Activated naive CD8-positive, alpha-beta T cell treated with anti-CD3 and anti-CD28 coated beads, Interleukin-2, amount 50 U/mL, for 24 hours (primary cell): ENCODE measurements around the gene PRDX6.
"Not testable (repeated sequence)": the region's sequence is repeated elsewhere in the genome, so short reads cannot be mapped to it uniquely, and the experiment has no call there.

Source experiments
- ATAC-seq: fragments of 150-1000 bp; cut with Tn5 transposase; one replicate; pipeline ENCODE4 v1.10.0; 2021
- DNase-seq: peaks from one replicate; pipeline ENCODE4 v3.0.0; 2021
- H3K27ac Mint-ChIP-seq: one replicate; pipeline ENCODE4 v1.8.0; 2021; ENCODE audit warnings: mild to moderate bottlenecking, mixed read lengths
- H3K27me3 Mint-ChIP-seq: one replicate; pipeline ENCODE4 v1.8.0; 2021; ENCODE audit warnings: mixed read lengths
- H3K36me3 Mint-ChIP-seq: one replicate; pipeline ENCODE4 v1.8.0; 2021; ENCODE audit warnings: low read depth, mixed read lengths
- H3K4me1 Mint-ChIP-seq: one replicate; pipeline ENCODE4 v1.8.0; 2021; ENCODE audit warnings: mixed read lengths
- H3K4me3 Mint-ChIP-seq: one replicate; pipeline ENCODE4 v1.8.0; 2021; ENCODE audit warnings: mild to moderate bottlenecking, moderate library complexity, mixed read lengths
- H3K9me3 Mint-ChIP-seq: one replicate; pipeline ENCODE4 v1.8.0; 2021; ENCODE audit warnings: mixed read lengths

PRDX6 gene

DNA sequence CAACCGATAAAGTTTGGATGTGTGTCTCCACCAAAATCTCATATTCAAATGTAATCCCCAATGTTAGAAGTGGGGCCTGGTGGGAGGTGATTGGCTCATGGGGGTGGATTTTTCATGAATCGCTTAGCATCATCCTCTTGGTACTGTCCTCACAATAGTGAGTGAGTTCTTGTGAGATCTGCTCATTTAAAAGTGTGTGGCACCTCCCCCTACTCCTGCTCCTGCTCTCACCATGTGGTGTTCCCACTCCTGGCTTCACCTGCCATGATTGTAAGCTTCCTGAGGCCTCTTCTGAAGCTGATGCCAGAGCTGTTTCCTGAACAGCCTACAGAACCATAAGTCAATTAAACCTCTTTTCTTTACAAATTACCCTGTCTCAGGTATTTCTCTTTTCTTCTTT, 28.2 kb upstream of the PRDX6 start:
- H3K27ac Mint-ChIP-seq = no peak overlapping the region
- no peaks in the 10 kb centered on the region for H3K27me3 Mint-ChIP-seq
- peaks cover 26% of the 10 kb centered on the region for H3K36me3 Mint-ChIP-seq
- no peak overlapping the region for H3K4me3 Mint-ChIP-seq
- no peak for DNase-seq
- H3K9me3 Mint-ChIP-seq = peaks cover 22% of the 10 kb centered on the region
- no peak for ATAC-seq
- peaks cover 12% of the 10 kb centered on the region for H3K4me1 Mint-ChIP-seq

DNA sequence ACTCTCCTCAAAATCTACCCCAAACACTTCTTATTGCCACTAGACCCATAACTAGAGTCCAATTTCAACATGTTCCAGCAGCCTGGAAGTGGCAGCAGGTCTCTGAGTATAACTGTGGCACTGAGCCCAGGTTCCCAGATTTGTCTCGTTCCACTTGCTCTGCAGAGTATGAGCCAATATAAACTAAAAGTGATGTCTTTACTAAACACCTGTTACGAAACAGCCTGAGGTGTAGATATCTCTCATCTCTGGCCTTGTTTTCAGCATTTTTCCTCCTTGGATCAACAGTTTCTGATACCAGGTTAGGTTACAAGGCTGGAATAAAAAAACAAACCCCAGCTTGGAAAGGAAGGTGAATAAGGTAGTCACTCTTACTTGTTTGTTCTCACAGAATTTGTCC, 25.2 kb upstream of the PRDX6 start:
- peaks cover 17% of the 10 kb centered on the region for H3K4me1 Mint-ChIP-seq
- no peak overlapping the region for H3K4me3 Mint-ChIP-seq
- peaks cover 24% of the 10 kb centered on the region for H3K36me3 Mint-ChIP-seq
- ATAC-seq (no peak), DNase-seq (no peak)
- no peaks in the 10 kb centered on the region for H3K27me3 Mint-ChIP-seq
- no peak overlapping the region for H3K27ac Mint-ChIP-seq
- peaks cover 17% of the 10 kb centered on the region for H3K9me3 Mint-ChIP-seq

DNA sequence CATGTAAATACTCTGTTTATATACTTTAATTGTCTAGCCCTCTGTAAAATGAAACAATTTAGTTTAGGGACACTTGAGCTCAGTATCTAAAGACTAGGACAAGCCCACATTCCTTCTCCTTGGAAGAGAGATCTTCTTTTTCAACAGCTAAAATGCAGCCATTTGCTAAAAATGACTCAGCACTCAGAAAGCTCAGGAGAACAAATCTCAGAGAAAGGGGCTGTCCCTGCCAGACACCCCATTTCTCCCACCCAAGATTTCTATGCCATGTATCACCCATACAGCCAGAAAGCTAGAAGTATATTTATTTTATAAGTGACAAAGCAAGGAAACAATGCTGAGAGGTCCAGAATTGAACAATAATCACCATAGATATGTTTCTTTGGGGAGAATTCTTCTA, 23.2 kb upstream of the PRDX6 start:
- no peak overlapping the region for H3K27ac Mint-ChIP-seq
- no peak for DNase-seq
- no peak for ATAC-seq
- H3K4me1 Mint-ChIP-seq = peaks cover 17% of the 10 kb centered on the region
- no peak overlapping the region for H3K4me3 Mint-ChIP-seq
- H3K27me3 Mint-ChIP-seq = no peaks in the 10 kb centered on the region
- H3K9me3 Mint-ChIP-seq = peaks cover 4% of the 10 kb centered on the region
- peaks cover 13% of the 10 kb centered on the region for H3K36me3 Mint-ChIP-seq

DNA sequence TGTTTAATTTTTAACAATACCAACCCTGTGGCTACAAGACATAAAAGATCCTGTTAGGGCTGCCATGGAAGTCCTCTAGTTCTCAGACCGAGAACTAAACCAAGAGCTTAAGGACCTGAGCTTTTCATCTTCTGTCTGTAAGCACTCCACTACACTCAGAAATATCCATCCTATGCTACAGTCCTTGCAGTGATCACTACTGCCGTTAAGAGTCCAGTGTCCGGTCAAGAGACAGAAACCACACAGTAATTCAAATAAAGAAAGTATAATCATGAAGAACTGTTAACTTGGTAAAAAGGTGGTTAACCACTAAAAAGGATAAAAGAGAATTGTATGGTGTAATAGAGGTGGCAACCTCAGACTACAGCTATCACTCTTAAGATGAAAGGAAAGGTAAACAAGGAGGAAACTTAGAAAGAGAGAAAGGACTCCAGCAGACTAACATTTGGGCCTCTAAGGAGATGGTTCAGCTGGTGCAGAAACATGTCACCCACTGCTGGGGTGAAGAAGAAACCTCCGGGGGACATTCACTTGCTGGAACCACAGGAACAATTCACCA, 22.1 kb upstream of the PRDX6 start:
- peaks cover 12% of the 10 kb centered on the region for H3K36me3 Mint-ChIP-seq

GRCh38 chr1:173459885-173460284, 17.2 kb upstream of the PRDX6 start:
- no peak overlapping the region for H3K4me3 Mint-ChIP-seq
- H3K9me3 Mint-ChIP-seq = peaks cover 17% of the 10 kb centered on the region
- H3K4me1 Mint-ChIP-seq = peaks cover 15% of the 10 kb centered on the region
- DNase-seq = no peak
- peaks cover 41% of the 10 kb centered on the region for H3K36me3 Mint-ChIP-seq
- H3K27ac Mint-ChIP-seq = no peak overlapping the region
- no peak for ATAC-seq
- no peaks in the 10 kb centered on the region for H3K27me3 Mint-ChIP-seq

More for the DNA sequence above, 22.1 kb upstream of the PRDX6 start:
- H3K27ac Mint-ChIP-seq = no peak overlapping the region
- H3K4me3 Mint-ChIP-seq = no peak overlapping the region
- peaks cover 4% of the 10 kb centered on the region for H3K9me3 Mint-ChIP-seq
- H3K27me3 Mint-ChIP-seq = no peaks in the 10 kb centered on the region
- H3K4me1 Mint-ChIP-seq = peaks cover 23% of the 10 kb centered on the region
- DNase-seq (no peak), ATAC-seq (peak; percentile 57)

DNA sequence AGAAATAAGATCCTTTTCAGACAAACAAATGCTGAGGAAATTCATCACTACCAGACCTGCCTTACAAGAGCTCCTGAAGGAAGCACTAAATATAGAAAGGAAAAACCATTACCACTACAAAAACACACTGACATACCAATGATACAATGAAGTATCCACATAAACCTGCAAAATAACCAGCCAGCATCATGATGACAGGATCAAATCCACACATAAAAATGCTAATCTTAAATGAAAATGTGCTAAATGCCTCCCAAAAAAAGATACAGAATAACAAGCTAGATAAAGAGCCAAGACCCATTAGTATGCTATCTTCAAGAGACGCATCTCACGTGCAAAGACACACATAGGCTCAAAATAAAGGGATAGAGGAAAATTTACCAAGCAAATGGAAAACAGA, 14.5 kb upstream of the PRDX6 start:
- Mint-ChIP-seq H3K36me3 (peaks cover 55% of the 10 kb centered on the region), H3K9me3 (peaks cover 30% of the 10 kb centered on the region), H3K4me1 (peaks cover 11% of the 10 kb centered on the region)
- not testable (repeated sequence) for H3K27me3 Mint-ChIP-seq, ATAC-seq, H3K4me3 Mint-ChIP-seq, DNase-seq, H3K27ac Mint-ChIP-seq

DNA sequence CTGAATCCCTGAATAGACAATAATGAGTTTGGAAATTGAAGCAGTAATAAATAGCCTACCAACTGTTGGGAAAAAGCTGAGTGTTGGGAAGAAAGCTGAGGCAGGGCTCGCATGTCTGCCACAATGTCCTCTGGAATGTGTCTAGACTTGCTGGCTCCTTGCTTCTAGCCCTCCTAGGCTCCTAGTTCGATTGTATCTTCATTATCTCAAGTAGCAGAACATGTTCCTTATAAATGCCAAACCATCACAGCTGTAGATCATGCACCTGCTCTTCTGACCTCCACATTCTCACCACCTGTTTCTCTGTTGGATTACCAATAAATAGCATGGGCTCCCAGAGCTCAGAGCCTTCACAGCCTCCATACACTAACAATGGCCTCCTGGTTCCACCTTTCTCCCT, 12.9 kb upstream of the PRDX6 start:
- H3K9me3 Mint-ChIP-seq = peaks cover 40% of the 10 kb centered on the region
- H3K4me3 Mint-ChIP-seq, DNase-seq, ATAC-seq, H3K27me3 Mint-ChIP-seq, H3K27ac Mint-ChIP-seq: not testable (repeated sequence)
- peaks cover 64% of the 10 kb centered on the region for H3K36me3 Mint-ChIP-seq
- H3K4me1 Mint-ChIP-seq = peaks cover 11% of the 10 kb centered on the region

DNA sequence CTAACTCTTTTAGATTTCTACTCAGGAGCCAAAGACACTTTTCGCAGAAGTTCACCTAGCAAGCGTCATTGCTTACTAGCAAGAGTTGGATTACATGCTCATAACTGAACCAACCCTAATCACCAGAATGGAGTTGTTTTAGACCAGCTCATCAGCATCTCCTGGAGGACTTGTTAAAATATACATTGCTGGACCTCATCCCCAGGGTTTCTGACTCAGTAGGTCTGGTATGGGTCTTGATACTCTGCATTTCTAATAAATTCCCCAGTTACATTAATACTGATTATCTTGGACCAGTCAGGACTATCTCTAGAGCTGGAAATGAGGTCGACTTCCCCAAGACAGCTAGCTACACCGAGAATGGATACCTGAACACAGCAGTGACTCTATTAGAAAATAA, 9.7 kb upstream of the PRDX6 start:
- Mint-ChIP-seq H3K27ac (no peak overlapping the region), H3K9me3 (peaks cover 60% of the 10 kb centered on the region), H3K4me3 (no peak overlapping the region), H3K27me3 (no peaks in the 10 kb centered on the region), H3K36me3 (peaks cover 69% of the 10 kb centered on the region), H3K4me1 (peaks cover 5% of the 10 kb centered on the region)
- no peak for DNase-seq
- ATAC-seq = no peak

GRCh38 chr1:173469656-173470055, 7.5 kb upstream of the PRDX6 start:
- peaks cover 16% of the 10 kb centered on the region for H3K4me1 Mint-ChIP-seq
- H3K36me3 Mint-ChIP-seq = peaks cover 52% of the 10 kb centered on the region
- H3K9me3 Mint-ChIP-seq = peaks cover 46% of the 10 kb centered on the region
- no peak overlapping the region for H3K4me3 Mint-ChIP-seq
- H3K27me3 Mint-ChIP-seq = no peaks in the 10 kb centered on the region
- ATAC-seq (no peak), DNase-seq (no peak)
- no peak overlapping the region for H3K27ac Mint-ChIP-seq

DNA sequence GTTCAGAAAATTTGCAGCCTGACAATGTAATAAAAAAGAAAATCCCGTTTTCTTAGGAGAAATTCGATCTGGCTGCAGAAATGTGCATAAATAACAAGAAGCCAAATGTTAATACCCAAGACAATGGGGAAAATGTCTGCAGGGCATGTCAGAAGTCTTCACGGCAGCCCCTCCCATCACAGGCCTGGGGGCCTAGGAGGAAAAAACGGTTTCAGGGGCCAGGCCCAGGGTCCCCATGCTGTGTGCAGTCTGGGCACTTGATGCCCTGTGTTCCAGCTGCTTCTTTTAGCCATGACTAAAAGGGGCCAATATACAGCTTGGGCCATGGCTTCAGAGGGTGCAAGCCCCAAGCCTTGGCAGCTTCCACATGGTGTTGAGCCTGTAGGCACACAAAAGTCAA, 6.5 kb upstream of the PRDX6 start:
- H3K9me3 Mint-ChIP-seq = peaks cover 41% of the 10 kb centered on the region

DNA sequence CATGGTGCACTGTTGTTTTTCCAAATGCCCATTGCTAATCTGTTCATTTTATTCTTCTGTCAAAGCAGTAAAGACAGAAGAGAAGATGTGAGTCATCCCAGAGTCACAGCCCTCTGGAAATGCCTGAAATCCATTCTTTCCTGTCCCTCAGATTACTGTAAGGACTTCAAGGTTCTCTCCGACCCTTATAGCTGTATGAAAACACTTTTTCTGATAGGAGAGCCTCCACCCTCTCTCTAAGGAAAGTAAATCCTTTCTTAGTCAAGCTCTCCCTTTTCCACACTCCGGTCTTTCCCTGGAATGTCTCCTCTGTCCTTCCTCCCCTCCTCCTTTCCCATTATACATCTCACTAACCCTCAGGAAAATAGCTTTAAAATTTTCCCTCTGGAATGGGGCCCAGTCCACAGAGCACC, 3.5 kb upstream of the PRDX6 start:
- DNase-seq (no peak), ATAC-seq (no peak)
- no peak overlapping the region for H3K27ac Mint-ChIP-seq
- H3K4me3 Mint-ChIP-seq = no peak overlapping the region
- H3K9me3 Mint-ChIP-seq = peaks cover 26% of the 10 kb centered on the region
- peaks cover 30% of the 10 kb centered on the region for H3K36me3 Mint-ChIP-seq
- peaks cover 34% of the 10 kb centered on the region for H3K4me1 Mint-ChIP-seq
- no peaks in the 10 kb centered on the region for H3K27me3 Mint-ChIP-seq

More for the DNA sequence above, 6.5 kb upstream of the PRDX6 start:
- DNase-seq (no peak), ATAC-seq (no peak)
- peaks cover 45% of the 10 kb centered on the region for H3K36me3 Mint-ChIP-seq
- no peak overlapping the region for H3K4me3 Mint-ChIP-seq
- no peak overlapping the region for H3K27ac Mint-ChIP-seq
- peaks cover 21% of the 10 kb centered on the region for H3K4me1 Mint-ChIP-seq
- H3K27me3 Mint-ChIP-seq = no peaks in the 10 kb centered on the region

- peaks cover 25% of the 10 kb centered on the region for H3K36me3 Mint-ChIP-seq
- no peaks in the 10 kb centered on the region for H3K27me3 Mint-ChIP-seq
- no peak overlapping the region for H3K27ac Mint-ChIP-seq
- H3K4me1 Mint-ChIP-seq = peaks cover 39% of the 10 kb centered on the region
- ATAC-seq (no peak), DNase-seq (no peak)
- peaks cover 20% of the 10 kb centered on the region for H3K9me3 Mint-ChIP-seq
- H3K4me3 Mint-ChIP-seq = peak overlapping the region; percentile 38
Observed at GRCh38 chr1:173474097-173474779, 2.9 kb upstream of the PRDX6 start.

- Mint-ChIP-seq H3K9me3 (peaks cover 16% of the 10 kb centered on the region), H3K4me3 (peak overlapping the region; percentile 38), H3K4me1 (peaks cover 46% of the 10 kb centered on the region), H3K36me3 (peaks cover 30% of the 10 kb centered on the region)
- not testable (repeated sequence) for H3K27ac Mint-ChIP-seq, DNase-seq, H3K27me3 Mint-ChIP-seq, ATAC-seq
Observed at GRCh38 chr1:173474780-173475421, 2.2 kb upstream of the PRDX6 start.

- peak overlapping the region; percentile 87 for H3K4me3 Mint-ChIP-seq
- H3K36me3 Mint-ChIP-seq = peaks cover 28% of the 10 kb centered on the region
- H3K27ac Mint-ChIP-seq = peak overlapping the region; percentile 69
- H3K27me3 Mint-ChIP-seq = no peaks in the 10 kb centered on the region
- ATAC-seq (peak; percentile 30), DNase-seq (peak; percentile 16)
- H3K4me1 Mint-ChIP-seq = peaks cover 50% of the 10 kb centered on the region
- H3K9me3 Mint-ChIP-seq = peaks cover 11% of the 10 kb centered on the region
Observed at GRCh38 chr1:173475564-173476196, 1.5 kb upstream of the PRDX6 start.
